Measurements from ENCODE around the gene CNTNAP2. TPM values are rescaled to one million over a fixed set of nuclear protein-coding genes. Genes with fewer than 3 reads are reported as not detected.

Gene CNTNAP2
- total and polyA plus RNA-seq, 9 of the 15 experiments (the other 6 are each of a cell fraction or from before 2014, with no cell fraction given): 0.04 to 0.62 (median 0.09) TPM; not detected in 4

DNA sequence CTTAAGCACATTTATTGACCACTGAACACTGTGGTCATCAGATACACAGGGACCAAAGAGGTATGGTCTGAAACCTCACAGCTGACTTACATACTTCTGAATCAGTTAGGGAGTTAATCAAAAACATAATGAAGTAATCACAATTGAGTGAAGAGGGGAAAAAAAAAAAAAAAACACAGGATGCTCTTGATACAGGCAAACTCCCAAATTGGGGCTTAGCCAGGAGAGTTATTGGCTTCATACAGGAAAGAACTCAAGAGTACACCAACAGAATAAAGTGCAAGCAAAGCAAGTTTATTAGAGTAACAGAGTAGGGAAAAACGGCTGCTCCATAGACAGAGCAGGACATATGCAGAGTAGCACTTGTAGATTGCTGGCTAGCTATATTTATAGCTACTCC lies 917.0 kb downstream of the CNTNAP2 start:
- ATAC-seq: no peak
- Histone ChIP-seq H3K27ac (ENCODE audit: extremely low read depth, low read depth, low read length) (no peak overlapping the region), H3K9ac (ENCODE audit: insufficient read depth in 1 of 2, low read depth in 2 of 2, low read length in 2 of 2) (no peak overlapping the region), H3K9me1 (ENCODE audit: control insufficient read depth, insufficient read depth, low read length) (no peaks in the 10 kb centered on the region), H3K79me2 (ENCODE audit: control insufficient read depth, insufficient read depth, low read length) (no peaks in the 10 kb centered on the region), H3K4me2 (ENCODE audit: insufficient read depth, low read length) (no peak overlapping the region), H3K27me3 (ENCODE audit: control insufficient read depth in 2 of 2, insufficient read depth in 2 of 2, low read length in 2 of 2) (no peaks in the 10 kb centered on the region), H3K4me1 (replicated peaks in 1 of 2; ENCODE audit: control insufficient read depth in 2 of 2, insufficient read depth in 2 of 2, low read length in 2 of 2) (no peaks in the 10 kb centered on the region), H4K20me1 (replicated peaks; ENCODE audit: control insufficient read depth, insufficient read depth, low read length) (no peaks in the 10 kb centered on the region), H2AFZ (ENCODE audit: low read depth, low read length) (no peak overlapping the region), H3K9me3 (replicated peaks; ENCODE audit: control insufficient read depth, insufficient read depth, low read depth, low read length) (0 out of 2 replicates have a peak, but pooled peaks cover 1% of the 10 kb centered on the region), H3K36me3 (ENCODE audit: control insufficient read depth, insufficient read depth, low read length) (no peaks in the 10 kb centered on the region), H3K4me3 (no peak overlapping the region)
- TF ChIP-seq, protein P1, sequence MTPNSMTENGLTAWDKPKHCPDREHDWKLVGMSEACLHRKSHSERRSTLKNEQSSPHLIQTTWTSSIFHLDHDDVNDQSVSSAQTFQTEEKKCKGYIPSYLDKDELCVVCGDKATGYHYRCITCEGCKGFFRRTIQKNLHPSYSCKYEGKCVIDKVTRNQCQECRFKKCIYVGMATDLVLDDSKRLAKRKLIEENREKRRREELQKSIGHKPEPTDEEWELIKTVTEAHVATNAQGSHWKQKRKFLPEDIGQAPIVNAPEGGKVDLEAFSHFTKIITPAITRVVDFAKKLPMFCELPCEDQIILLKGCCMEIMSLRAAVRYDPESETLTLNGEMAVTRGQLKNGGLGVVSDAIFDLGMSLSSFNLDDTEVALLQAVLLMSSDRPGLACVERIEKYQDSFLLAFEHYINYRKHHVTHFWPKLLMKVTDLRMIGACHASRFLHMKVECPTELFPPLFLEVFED (CRISPR knock-in tag; conservative IDR thresholded peaks at IDR 0.05): no peak
- TF ChIP-seq, protein P2, sequence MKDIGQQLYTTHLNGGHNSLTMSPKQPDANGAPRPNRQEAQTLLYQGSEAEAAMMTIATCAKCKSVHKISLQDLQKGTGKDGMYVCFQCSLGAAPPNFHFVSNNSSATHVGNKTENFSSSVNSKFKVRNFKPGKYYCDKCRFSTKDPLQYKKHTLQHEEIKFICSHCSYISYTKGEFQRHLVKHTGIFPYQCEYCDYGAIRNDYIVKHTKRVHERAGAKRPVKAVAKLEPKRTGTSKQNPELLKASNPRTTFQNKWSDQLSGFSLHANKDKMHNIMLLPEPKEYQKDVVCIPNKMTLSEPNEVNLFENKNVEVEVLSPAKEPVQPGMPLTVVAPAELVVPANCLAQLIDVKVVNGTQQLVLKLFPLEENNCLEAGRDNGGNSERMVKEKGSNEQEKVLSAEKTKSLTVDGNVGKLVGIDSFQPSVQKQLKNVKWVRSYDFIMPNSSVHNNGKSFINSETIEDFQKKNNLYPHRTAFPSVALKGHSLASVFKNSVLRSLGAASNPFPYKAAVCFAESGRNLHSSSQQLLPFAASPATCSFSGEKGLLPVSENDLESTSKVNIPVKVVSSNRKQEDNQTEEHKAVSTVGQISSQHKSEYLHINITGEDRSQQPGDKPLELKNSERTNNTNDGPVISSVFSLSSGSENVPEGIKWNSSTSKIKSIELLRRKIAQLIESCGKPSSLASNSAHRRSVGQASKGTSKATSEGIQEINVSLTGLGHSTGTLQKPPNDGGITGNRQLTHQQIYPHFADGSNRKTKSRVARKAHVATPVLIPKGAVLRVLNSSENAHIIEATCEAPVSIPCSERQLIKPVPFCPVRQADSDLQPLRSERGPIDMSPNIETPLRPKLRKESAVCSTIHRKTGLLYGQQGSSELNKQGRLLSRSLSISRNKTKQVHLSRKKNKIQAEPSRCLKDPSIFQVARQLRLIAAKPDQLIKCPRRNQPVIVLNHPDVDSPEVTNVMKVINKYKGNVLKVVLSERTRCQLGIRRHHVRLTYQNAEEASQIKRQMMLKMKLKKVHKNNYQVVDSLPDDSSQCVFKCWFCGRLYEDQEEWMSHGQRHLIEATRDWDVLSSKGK (CRISPR knock-in tag; IDR thresholded peaks at IDR 0.05): no peak
- TF ChIP-seq POLR2AphosphoS5 (IDR thresholded peaks at IDR 0.05; ENCODE audit: control insufficient read depth, insufficient read depth, low read depth, low read length) (no peak), SFPQ (IDR thresholded peaks at IDR 0.05; ENCODE audit: low read depth, low read length) (no peak), ETS2 (tag; IDR thresholded peaks at IDR 0.05; ENCODE audit: borderline replicate concordance, poor library complexity, severe bottlenecking) (no peak), ZNF507 (tag; conservative IDR thresholded peaks at IDR 0.05) (no peak), PYGO2 (tag; IDR thresholded peaks at IDR 0.05) (no peak), ZNF316 (IDR thresholded peaks at IDR 0.05) (no peak), SIN3A (IDR thresholded peaks at IDR 0.05; ENCODE audit: borderline replicate concordance in 2 of 2, control insufficient read depth in 1 of 2, low read depth in 2 of 2, low read length in 2 of 2) (no peak), LCOR (CRISPR knock-in tag; IDR thresholded peaks at IDR 0.05) (no peak), GATAD2A (IDR thresholded peaks at IDR 0.05) (no peak)
- TF ChIP-seq, protein P3, sequence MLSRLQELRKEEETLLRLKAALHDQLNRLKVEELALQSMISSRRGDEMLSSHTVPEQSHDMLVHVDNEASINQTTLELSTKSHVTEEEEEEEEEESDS (CRISPR knock-in tag; IDR thresholded peaks at IDR 0.05): no peak
- ChIA-PET CTCF (ENCODE audit: low intra/inter-chr PET ratio) (no interaction called here), POLR2A (no interaction called here)
- in situ Hi-C loops (cut with MboI) (no loop called here), intact Hi-C loops (cut with micrococcal nuclease) (no loop called here)
- DNase-seq (ENCODE audit: extremely low read depth in 1 of 4, low spot score in 3 of 4): no peak
- FAIRE-seq: no peak
- WGBS (ENCODE audit: insufficient coverage, low coverage, missing lambda C conversion rate): 0% methylated on average over 1 of the region's 1 CpG
- no TSS peak for BruUV-seq (replicated peaks)
